Activated CD4-positive, CD25-positive, alpha-beta regulatory T cell (primary cell): ENCODE data around the gene OPALIN.

ENCODE experiments used
- DNase-seq, 4 experiments: peaks; one replicate each; lab custom pipeline; 2025; lab: John Stamatoyannopoulos, UW

The OPALIN gene

GRCh38 chr10:96374004-96374403, 15.2 kb upstream of the OPALIN start:
- no peak for DNase-seq

GRCh38 chr10:96371356-96371755, 12.6 kb upstream of the OPALIN start:
- DNase-seq: no peak

DNA sequence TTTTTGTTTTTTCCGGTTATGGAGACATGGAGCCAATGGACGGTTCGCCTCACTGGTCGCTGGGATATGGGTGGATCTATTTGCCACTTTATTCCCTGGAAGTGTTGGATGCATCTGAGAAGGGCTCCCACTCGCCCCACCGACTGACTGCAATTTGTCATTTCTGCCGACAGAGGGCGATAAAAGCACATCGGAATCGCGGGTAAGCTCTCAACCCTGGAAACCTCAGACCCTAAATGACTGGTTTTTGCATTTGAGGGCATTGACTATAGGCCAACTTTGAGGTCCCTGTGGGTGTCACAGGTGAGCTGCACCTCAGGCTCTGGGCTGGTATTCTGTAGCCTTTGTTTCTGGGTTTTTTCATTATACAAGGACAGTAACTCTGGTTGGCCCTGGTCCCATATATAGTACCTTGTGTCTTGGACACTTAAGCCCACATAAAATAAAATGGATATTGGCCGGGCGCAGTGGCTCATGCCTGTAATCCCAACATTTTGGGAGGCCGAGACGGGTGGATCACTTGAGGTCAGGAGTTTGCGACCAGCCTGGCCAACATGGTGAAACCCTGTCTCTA, 11.9 kb upstream of the OPALIN start:
- peak in 2 of 4 experiments; percentile 27 to 35 for DNase-seq

- no peak for DNase-seq
These were observed 11.2 kb upstream of the OPALIN start for GRCh38 chr10:96369890-96370583.

DNA sequence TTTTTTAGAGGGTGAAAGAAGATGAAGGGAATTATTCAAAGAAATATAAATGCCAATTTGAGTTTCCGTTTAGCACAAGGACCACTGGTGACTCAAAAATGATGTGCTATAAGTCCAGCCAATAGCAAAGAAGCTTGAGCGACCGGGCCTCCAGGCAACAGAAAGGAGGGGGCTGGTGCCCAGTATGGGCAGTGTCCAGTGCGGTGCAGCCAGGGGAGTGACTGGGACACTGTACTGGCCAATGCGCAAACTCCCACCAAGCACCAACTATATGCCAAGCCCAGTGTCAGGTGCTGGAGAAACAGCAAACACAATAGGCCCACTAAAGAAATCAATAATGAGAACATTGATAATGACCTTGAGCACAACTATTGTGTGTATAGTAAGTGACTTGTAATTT, 10.2 kb upstream of the OPALIN start:
- no peak for DNase-seq

- DNase-seq: no peak
These were observed 8.7 kb upstream of the OPALIN start for GRCh38 chr10:96367470-96367869.

- no peak for DNase-seq
These were observed 7.7 kb upstream of the OPALIN start for GRCh38 chr10:96366508-96366907.

DNA sequence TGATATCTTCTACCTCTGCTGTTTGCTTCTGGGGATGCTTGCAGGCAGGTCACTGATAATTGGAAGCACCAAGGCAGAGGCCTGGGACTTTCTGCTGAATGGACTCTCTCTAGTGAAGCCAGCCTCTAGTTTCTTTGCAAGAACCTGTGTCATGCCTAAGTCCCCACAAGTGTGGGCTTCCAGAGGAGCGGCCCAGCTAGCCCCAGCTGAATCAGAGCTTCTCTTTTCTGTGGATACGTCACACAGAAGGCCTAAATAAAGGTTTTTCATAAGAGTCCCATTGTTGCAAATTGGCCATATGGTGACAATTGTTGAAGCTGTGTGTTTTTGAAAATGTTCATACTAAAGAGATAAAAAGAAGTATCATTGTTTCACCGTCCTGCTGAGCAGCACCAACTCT, 6.8 kb upstream of the OPALIN start:
- DNase-seq: no peak

DNA sequence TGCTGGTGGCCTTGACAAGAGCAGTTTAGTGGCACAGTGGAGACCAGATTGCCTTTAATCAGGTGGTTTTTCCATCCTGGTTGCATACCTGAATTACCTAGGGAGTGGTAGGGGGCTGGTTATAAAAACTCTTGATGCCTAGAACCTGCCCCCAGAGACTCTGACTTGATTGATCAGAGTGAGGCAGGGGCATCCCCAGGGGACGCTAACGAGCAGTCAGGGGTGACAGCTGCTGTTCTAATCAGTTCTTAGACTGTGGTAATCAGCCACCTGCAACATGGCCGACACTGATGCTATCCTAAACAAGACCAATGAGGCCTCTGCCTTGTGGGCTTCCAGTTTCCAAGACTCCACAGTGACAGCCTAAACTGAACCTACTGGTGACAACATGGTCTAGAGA, 2.0 kb upstream of the OPALIN start:
- DNase-seq: no peak

GRCh38 chr10:96360331-96360730, 1.5 kb upstream of the OPALIN start:
- DNase-seq: no peak

- no peak for DNase-seq
These were observed 814 bp upstream of the OPALIN start for GRCh38 chr10:96359616-96360015.

DNA sequence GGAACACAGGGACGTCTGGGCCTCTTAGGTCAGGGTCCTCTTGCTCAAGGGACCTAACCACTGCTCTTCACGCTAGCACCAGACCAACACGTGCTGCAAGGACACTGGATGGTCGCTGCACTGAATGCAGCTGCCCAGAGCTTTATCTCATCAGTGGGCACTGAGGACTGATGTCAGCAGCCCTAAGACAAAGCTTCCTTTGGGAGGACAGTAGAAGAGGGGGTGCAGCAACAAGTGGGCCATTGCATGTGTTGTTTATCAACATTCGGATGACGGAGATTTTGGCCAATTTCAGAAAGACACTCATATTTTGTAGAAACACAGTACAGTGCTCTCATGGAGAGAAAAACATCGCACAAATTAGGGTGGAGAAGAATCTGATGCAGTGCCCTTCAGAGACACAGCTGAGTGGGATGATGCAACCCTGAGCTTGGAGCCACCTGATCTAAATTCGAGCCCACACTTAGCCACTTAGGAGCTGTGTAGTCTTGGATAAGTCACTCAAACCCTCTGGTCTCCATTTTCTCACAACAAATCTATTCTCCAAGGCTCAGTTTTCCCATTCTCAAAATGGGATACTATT, 1.7 kb downstream of the OPALIN start:
- DNase-seq: no peak

GRCh38 chr10:96352582-96352981, 6.2 kb downstream of the OPALIN start:
- DNase-seq: no peak

GRCh38 chr10:96352027-96352426, 6.8 kb downstream of the OPALIN start:
- DNase-seq: no peak

- no peak for DNase-seq
These were observed 12.5 kb downstream of the OPALIN start for GRCh38 chr10:96346295-96346694.

DNA sequence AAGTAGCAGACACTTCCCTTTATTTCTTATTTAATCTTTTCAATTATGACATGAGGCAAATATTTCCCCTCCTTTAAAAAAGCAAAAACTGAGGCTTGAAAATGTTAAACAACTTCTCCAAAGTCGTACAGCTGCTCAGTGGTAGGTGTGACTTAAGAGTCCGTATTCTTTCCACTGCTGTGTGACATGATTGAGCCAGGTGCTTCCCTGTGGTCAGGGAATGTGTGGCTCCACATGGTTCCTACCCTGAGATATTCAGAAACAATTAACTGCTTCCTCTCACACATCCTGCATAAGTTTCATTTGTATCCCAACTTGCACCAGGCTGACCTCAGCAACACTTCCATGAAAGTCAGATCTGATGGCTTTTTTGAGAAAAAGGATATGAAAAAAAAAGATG, 13.6 kb downstream of the OPALIN start:
- DNase-seq: no peak

DNA sequence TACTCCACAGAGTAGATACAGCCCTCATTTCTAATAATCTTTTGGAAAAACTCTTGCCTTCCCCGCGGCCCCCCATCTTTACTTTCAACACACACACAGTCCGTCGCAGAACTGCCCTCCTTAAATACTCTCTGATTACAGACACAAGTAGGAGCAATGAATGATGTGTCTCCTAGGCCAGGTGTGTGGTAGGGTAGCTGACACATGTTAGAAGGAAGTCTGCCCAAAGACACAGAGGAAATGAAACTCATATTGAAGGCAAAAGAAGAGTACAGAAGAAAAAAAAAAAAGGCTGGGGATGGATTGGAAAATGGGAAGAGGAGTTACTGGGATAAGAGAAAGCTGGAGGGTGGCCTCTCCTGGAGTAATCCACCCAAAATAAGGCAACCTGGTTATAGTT, 14.6 kb downstream of the OPALIN start:
- no peak for DNase-seq

- DNase-seq: no peak
These were observed 16.4 kb downstream of the OPALIN start for GRCh38 chr10:96342402-96342801.

- no peak for DNase-seq
These were observed 17.3 kb downstream of the OPALIN start for GRCh38 chr10:96341219-96342182.

GRCh38 chr10:96339956-96340904, 18.6 kb downstream of the OPALIN start:
- DNase-seq: peak; percentile 4 to 32 (median 8)

GRCh38 chr10:96339383-96339782, 19.4 kb downstream of the OPALIN start:
- no peak for DNase-seq
